GM19238 (cell line): Measurements from ENCODE around the gene SIN3B.
"Not testable (repeated sequence)": the region's sequence is repeated elsewhere in the genome, so short reads cannot be mapped to it uniquely, and the experiment has no call there.

Source experiments
- DNase-seq: peaks from one replicate; pipeline ENCODE4 v3.0.0; 2011; ENCODE audit warnings: low spot score; ENCODE audit not compliant: insufficient read length

Gene SIN3B

GRCh38 chr19:16868423-16869130, 39.4 kb downstream of the SIN3B start:
- no peak for DNase-seq

GRCh38 chr19:16869331-16869972, 40.3 kb downstream of the SIN3B start:
- no peak for DNase-seq

- DNase-seq, result no peak
Observed at GRCh38 chr19:16871871-16872270, 42.7 kb downstream of the SIN3B start.

GRCh38 chr19:16872728-16873127, 43.5 kb downstream of the SIN3B start:
- DNase-seq, result no peak

GRCh38 chr19:16873594-16873993, 44.4 kb downstream of the SIN3B start:
- DNase-seq, result no peak

- DNase-seq, result no peak
Observed at GRCh38 chr19:16874250-16874977, 45.2 kb downstream of the SIN3B start.

- not testable (repeated sequence) for DNase-seq
Observed at GRCh38 chr19:16874978-16875299, 45.7 kb downstream of the SIN3B start.

- DNase-seq, result no peak
Observed at GRCh38 chr19:16875584-16876555, 46.7 kb downstream of the SIN3B start.

- DNase-seq, result no peak
Observed at GRCh38 chr19:16876904-16877361, 47.7 kb downstream of the SIN3B start.

- no peak for DNase-seq
Observed at GRCh38 chr19:16877581-16877980, 48.4 kb downstream of the SIN3B start.

- no peak for DNase-seq
Observed at GRCh38 chr19:16878181-16878965, 49.2 kb downstream of the SIN3B start.

GRCh38 chr19:16880884-16881554, 51.8 kb downstream of the SIN3B start:
- no peak for DNase-seq

GRCh38 chr19:16882146-16882545, 52.9 kb downstream of the SIN3B start:
- DNase-seq, result no peak

- no peak for DNase-seq
Observed at GRCh38 chr19:16883522-16883921, 54.3 kb downstream of the SIN3B start.

- DNase-seq, result no peak
Observed at GRCh38 chr19:16885166-16885565, 56.0 kb downstream of the SIN3B start.

GRCh38 chr19:16886305-16886880, 57.2 kb downstream of the SIN3B start:
- no peak for DNase-seq

GRCh38 chr19:16887353-16888265, 58.4 kb downstream of the SIN3B start:
- DNase-seq, result no peak

- DNase-seq, result peak; percentile 83
Observed at GRCh38 chr19:16888629-16889365, 59.6 kb downstream of the SIN3B start, which contains the start of gene F2RL3. Gene F2RL3, plus strand, starts transcription at chr19:16888999. Its CDS starts 191 bp downstream, at chr19:16889190.
